Right kidney (tissue), 9 donors: ENCODE results near the gene ERN2.
A peak's percentile ranks its signal among the peaks of the same experiment; 100 is the strongest.
"Not testable (repeated sequence)": the region's sequence is repeated elsewhere in the genome, so short reads cannot be mapped to it uniquely, and the experiment has no call there.

ENCODE experiments used
- DNase-seq: peaks from one replicate; pipeline ENCODE4 v3.0.0-alpha.2; 2016
- long read RNA-seq, 8 donors: transcript quantifications; one replicate each; lab custom pipeline, GENCODE V29; 2026

Gene ERN2
- long read RNA-seq, donor 1, result 0 reads
- long read RNA-seq, donor 2, result 0 reads
- long read RNA-seq, donor 3, result 0 reads
- long read RNA-seq, donor 4, result 0 reads
- long read RNA-seq, donor 5, result 0 reads
- long read RNA-seq, donor 6, result 0 reads
- long read RNA-seq, donor 7, result 0 reads
- long read RNA-seq, donor 8, result 0 reads

DNA sequence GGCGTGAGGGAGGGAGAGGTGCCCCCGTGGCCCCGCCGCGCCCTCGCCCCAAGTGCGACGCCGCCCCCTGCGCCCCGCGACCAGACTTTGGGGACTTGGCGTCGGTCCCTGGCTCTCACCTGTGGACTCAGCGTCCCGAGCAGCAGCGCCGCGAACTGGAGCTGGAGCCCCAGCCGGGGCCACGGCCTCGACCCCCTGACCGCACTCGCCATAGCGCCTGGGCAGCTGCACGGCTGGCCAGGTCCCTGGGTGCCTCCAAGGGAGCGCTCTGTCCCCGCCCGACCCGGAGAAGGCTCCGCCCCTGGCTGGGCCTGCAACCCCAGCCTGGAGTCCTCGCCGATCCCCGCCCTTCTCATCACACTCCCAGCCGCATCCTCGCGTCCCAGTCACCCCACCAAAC is at the start of gene ERN2:
Gene ERN2 (minus strand): TSS at position 247 of the 400 bp plus-strand sequence. CDS start 35 bp downstream, at position 212.
- DNase-seq, result no peak

DNA sequence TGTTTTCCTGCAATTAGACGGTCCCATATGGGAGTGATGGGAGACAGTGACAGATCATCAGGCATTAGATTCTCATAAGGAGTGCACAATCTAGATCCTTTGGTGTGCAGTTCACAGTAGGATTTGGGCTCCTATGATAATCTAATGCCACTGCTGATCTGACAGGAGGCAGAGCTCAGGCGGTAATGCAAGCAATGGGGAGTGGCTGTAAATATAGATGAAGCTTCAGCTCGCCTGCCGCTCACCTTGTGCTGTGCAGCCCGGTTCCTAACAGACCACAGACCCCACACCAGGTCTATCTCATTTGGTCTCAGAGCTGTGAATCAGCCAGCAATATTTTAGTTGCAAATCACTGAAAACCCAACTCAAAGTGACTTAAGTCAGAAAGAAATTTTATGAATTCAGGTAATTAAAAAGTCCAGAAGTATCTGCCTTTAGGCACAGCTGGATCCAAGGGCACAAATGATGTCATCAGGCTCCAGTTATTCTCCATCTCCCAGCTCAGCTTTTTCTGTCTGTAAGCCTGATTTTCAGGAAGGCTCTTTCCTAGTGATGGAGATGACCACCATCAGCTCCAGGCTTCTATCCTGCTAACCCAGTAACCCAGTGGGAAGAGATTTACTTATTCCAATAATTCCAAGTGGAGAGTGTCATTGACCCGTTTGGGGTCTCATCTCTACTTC is 45.1 kb upstream of the ERN2 start:
- DNase-seq, result no peak

GRCh38 chr16:23757116-23757515 is 44.1 kb upstream of the ERN2 start:
- DNase-seq, result no peak

- DNase-seq, result no peak
Measured at GRCh38 chr16:23755484-23755809, 42.4 kb upstream of the ERN2 start.

- DNase-seq, result peak; percentile 61
Measured at GRCh38 chr16:23754594-23755483, 41.8 kb upstream of the ERN2 start, which contains the start of gene CHP2. CHP2 (plus strand) TSS chr16:23755026; CDS start chr16:23755050, 24 bp downstream.

DNA sequence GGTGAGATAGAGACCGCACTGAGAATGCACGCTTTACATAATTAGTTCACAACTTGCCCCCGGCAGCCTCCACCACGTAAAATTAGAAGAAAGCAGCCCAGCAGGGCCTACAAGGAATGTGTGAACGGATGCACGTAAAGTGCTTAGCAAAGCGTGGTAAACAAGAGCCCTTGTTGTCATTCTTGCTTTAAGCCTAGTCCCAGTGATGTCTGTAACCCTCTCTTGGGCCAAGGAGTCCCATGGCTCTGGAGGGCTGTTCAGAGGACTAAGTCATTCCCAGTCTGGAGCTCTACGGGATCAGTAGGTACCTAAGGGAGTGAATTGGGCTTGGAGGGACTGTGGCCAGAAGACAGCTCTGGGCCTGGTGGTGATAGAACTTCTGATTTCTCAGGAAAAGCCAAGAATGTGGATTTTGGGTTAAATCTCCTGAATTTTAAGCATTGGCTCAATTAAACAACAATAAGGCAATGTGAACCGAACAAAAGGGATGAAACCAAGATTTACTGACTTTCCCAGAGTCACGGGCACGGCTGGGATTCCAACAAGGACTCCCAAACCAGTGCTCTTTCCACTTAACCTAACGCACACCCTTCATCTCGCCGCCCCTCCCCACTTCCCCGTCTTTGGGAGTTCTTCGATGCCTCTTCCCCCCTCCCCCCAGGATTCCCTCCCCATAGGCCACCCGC is 41.0 kb upstream of the ERN2 start:
- no peak for DNase-seq

DNA sequence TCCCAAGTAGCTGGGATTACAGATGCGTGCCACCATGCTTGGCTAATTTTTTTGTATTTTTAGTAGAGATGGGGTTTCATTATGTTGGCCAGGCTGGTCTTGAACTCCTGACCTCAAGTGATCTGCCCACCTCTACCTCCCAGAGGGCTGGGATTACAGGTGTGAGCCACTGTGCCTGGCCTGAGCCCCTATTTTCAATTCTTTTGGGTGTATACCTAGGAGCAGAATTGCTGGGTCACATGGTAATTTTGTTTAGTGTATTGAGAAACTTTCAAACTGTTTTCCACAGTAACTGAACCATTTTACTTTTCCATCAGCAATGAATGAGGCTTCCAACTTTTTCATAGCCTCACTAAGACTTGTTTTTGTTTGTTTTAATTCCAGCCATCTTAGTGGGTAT is 38.0 kb upstream of the ERN2 start:
- not testable (repeated sequence) for DNase-seq

GRCh38 chr16:23748630-23749029 is 35.6 kb upstream of the ERN2 start:
- no peak for DNase-seq

- no peak for DNase-seq
Measured at GRCh38 chr16:23745263-23745662, 32.2 kb upstream of the ERN2 start.

DNA sequence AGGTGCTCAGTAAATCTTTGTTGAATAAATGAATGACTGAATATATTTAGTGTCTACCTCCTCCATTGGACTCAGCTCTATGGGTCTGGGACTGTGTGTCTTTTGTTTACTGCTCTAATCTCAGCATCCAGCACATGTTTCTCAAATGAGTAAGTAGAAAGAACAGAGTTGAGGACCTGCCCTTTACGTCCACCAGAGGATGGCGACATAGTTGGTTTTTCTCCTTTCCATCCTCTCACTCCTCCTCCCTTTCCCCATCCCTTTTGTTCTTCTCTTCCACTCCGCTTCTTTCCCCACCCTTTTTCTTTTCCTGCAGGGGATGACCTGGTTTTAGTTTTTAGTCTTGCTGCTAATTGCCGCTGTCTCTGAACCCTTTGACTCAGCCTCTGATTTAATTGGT is 29.7 kb upstream of the ERN2 start:
- no peak for DNase-seq

GRCh38 chr16:23741675-23742303 is 28.8 kb upstream of the ERN2 start:
- DNase-seq, result no peak

DNA sequence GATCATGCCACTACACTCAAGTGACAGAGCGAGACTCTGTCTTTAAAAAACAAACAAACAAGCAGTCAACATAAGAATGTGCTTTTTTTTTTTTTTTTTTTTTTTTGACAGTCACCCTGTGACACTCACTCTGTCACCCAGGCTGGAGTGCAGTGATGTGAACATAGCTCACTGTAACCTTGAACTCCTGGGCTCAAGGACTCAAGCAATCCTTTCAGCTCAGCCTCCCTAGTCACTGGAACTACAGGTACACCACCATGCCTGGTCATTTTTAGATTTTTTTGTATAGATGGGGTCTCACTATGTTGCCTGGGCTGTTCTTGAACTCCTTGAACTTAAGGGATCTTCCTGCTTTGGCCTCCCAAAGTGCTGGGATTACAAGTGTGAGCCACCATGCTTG is 26.5 kb upstream of the ERN2 start:
- DNase-seq, result no peak

- DNase-seq, result not testable (repeated sequence)
Measured at GRCh38 chr16:23737423-23738028, 24.5 kb upstream of the ERN2 start.

GRCh38 chr16:23734176-23734893 is 21.3 kb upstream of the ERN2 start:
- no peak for DNase-seq

- DNase-seq, result no peak
Measured at GRCh38 chr16:23729503-23730424, 16.7 kb upstream of the ERN2 start.

DNA sequence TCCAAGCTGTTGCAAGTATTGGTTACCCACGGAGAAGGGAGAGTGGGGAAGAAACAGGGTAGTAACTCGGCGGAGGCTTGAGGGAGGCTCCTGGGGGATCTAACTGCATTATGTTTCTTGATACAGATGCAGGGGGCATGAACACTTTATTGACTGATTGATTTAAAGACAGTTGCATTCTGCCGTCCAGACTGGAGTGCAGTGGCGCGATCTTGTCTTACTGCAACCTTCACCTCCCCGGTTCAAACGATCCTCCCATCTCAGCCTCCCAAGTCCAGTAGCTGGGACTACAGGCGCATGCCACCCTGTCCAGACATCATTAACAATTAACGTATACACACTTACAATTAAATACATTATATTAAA is 15.1 kb upstream of the ERN2 start:
- no peak for DNase-seq

DNA sequence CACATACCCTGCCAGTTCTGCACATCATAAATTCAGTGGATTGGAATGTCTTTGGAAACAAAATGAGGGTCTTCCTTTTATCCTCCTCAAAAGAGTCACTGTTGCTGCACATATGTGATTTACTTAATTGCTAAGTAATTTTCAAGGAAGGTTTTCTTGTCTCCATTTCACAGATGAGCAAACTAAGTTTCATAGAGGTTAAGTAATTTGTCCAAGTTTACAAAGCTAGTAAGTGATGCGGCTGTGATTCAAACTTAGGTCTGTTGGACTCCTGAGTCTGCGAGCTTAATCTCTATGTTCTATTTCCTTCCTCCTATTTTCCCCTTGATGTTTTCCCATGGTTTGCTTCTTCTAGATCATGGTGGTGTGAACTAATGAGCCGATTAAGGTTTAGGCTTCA is 13.7 kb upstream of the ERN2 start:
- DNase-seq, result no peak

- DNase-seq, result no peak
Measured at GRCh38 chr16:23724785-23725131, 11.7 kb upstream of the ERN2 start.

GRCh38 chr16:23724096-23724784 is 11.2 kb upstream of the ERN2 start:
- no peak for DNase-seq
